Mesenchymal stem cell (in vitro differentiated cells and primary cell): ENCODE results near the gene ITLN1.

Source experiments
- DNase-seq: peaks from one replicate; pipeline ENCODE4 v3.0.0-alpha.2; 2013
- H2AFZ ChIP-seq: one replicate; pipeline ENCODE4 v1.6.1; 2013; ENCODE audit warnings: low read depth, mild to moderate bottlenecking, control low read depth, inconsistent platforms, low read length, moderate library complexity
- H2AK5ac ChIP-seq: 2 replicates; pipeline ENCODE4 v1.6.1; 2013; ENCODE audit warnings: low read length, moderate library complexity, mild to moderate bottlenecking, inconsistent platforms; ENCODE audit not compliant: severe bottlenecking
- H2BK120ac ChIP-seq: one replicate; pipeline ENCODE4 v1.6.1; 2013; ENCODE audit warnings: low read depth, mild to moderate bottlenecking, inconsistent platforms, low read length, moderate library complexity
- H2BK12ac ChIP-seq, 2 experiments: one replicate each; pipeline ENCODE4 v1.6.1; 2013; ENCODE audit warnings: inconsistent platforms in 2 of 2, low read length in 2 of 2, mild to moderate bottlenecking in 2 of 2, moderate library complexity in 2 of 2, control low read depth in 1 of 2
- H2BK15ac ChIP-seq: one replicate; pipeline ENCODE4 v1.6.1; 2013; ENCODE audit warnings: mild to moderate bottlenecking, low read depth, inconsistent platforms; ENCODE audit not compliant: poor library complexity, severe bottlenecking
- H2BK5ac ChIP-seq: 2 replicates; pipeline ENCODE4 v1.6.1; 2013; ENCODE audit warnings: low read depth, mild to moderate bottlenecking, low read length, control low read depth, inconsistent platforms; ENCODE audit not compliant: poor library complexity, severe bottlenecking
- H3K14ac ChIP-seq, 2 experiments: one replicate each; pipeline ENCODE4 v1.6.1; 2013; ENCODE audit warnings: inconsistent platforms in 2 of 2, low read length in 2 of 2, control low read depth in 1 of 2, mild to moderate bottlenecking in 1 of 2, moderate library complexity in 1 of 2
- H3K18ac ChIP-seq, 2 experiments: one replicate each; pipeline ENCODE4 v1.6.1; 2013; ENCODE audit warnings: inconsistent platforms in 2 of 2, low read length in 2 of 2, control low read depth in 1 of 2, low read depth in 1 of 2, mild to moderate bottlenecking in 1 of 2
- H3K23ac ChIP-seq, 2 experiments: one replicate each; pipeline ENCODE4 v1.6.1; 2013; ENCODE audit warnings: inconsistent platforms in 2 of 2, low read length in 2 of 2, mild to moderate bottlenecking in 2 of 2, moderate library complexity in 2 of 2, control low read depth in 1 of 2
- H3K27ac ChIP-seq: 2 replicates; pipeline ENCODE4 v1.5.1; 2013; ENCODE audit warnings: mild to moderate bottlenecking, moderate library complexity, low read length, control low read depth, inconsistent platforms; ENCODE audit not compliant: poor library complexity, severe bottlenecking
- H3K27me3 ChIP-seq, 2 experiments: 2 replicates each; pipeline versions ENCODE4 v1.6.1 to v1.7.0; 2013; ENCODE audit warnings: low read length in 2 of 2, mild to moderate bottlenecking in 2 of 2, moderate library complexity in 2 of 2, control low read depth in 1 of 2, inconsistent platforms in 1 of 2; ENCODE audit not compliant: control insufficient read depth in 1 of 2, insufficient read depth in 1 of 2
- H3K36me3 ChIP-seq, 2 experiments: 2 replicates each; pipeline versions ENCODE4 v1.6.1 to v1.7.0; 2013; ENCODE audit warnings: low read length in 2 of 2, control low read depth in 1 of 2, inconsistent platforms in 1 of 2, low read depth in 1 of 2, mild to moderate bottlenecking in 1 of 2; ENCODE audit not compliant: insufficient read depth in 2 of 2, control insufficient read depth in 1 of 2
- H3K4ac ChIP-seq, 2 experiments: one replicate each; pipeline ENCODE4 v1.6.1; 2013; ENCODE audit warnings: inconsistent platforms in 2 of 2, low read length in 2 of 2, mild to moderate bottlenecking in 2 of 2, moderate library complexity in 2 of 2, control low read depth in 1 of 2, low read depth in 1 of 2
- H3K4me1 ChIP-seq: 2 replicates; pipeline ENCODE4 v1.6.1; 2013; ENCODE audit warnings: low read depth, low read length, control low read depth; ENCODE audit not compliant: control insufficient read depth, insufficient read depth
- H3K4me2 ChIP-seq: 2 replicates; pipeline ENCODE4 v1.6.1; 2013; ENCODE audit warnings: low read length, mild to moderate bottlenecking, inconsistent platforms; ENCODE audit not compliant: poor library complexity, severe bottlenecking
- H3K4me3 ChIP-seq, 2 experiments: 2 replicates each; pipeline versions ENCODE4 v1.5.1 to v1.7.0; 2013; ENCODE audit warnings: low read length in 2 of 2, mild to moderate bottlenecking in 2 of 2, control low read depth in 1 of 2, low read depth in 1 of 2; ENCODE audit not compliant: insufficient read depth in 1 of 2
- H3K79me1 ChIP-seq: replicated peaks from 2 replicates; pipeline ENCODE4 v1.6.1; 2013; ENCODE audit warnings: mild to moderate bottlenecking, control low read depth, low read length, inconsistent platforms; ENCODE audit not compliant: poor library complexity, severe bottlenecking
- H3K9ac ChIP-seq: 2 replicates; pipeline ENCODE4 v1.7.0; 2013; ENCODE audit warnings: mild to moderate bottlenecking, low read length, moderate library complexity
- H3K9me3 ChIP-seq: 2 replicates; pipeline ENCODE4 v1.7.0; 2013; ENCODE audit warnings: mild to moderate bottlenecking, low read length; ENCODE audit not compliant: control insufficient read depth
- H4K8ac ChIP-seq: one replicate; pipeline ENCODE4 v1.6.1; 2013; ENCODE audit warnings: inconsistent platforms, mild to moderate bottlenecking, low read length, moderate library complexity
- H4K91ac ChIP-seq: one replicate; pipeline ENCODE4 v1.6.1; 2013; ENCODE audit warnings: mild to moderate bottlenecking, low read length, inconsistent platforms
- WGBS: methylation state at CpG from one replicate; pipeline ENCODE4 v1.1.7; 2013; ENCODE audit warnings: mixed read lengths; 5-methylcytosine and 5-hydroxymethylcytosine counted together

Gene ITLN1

DNA sequence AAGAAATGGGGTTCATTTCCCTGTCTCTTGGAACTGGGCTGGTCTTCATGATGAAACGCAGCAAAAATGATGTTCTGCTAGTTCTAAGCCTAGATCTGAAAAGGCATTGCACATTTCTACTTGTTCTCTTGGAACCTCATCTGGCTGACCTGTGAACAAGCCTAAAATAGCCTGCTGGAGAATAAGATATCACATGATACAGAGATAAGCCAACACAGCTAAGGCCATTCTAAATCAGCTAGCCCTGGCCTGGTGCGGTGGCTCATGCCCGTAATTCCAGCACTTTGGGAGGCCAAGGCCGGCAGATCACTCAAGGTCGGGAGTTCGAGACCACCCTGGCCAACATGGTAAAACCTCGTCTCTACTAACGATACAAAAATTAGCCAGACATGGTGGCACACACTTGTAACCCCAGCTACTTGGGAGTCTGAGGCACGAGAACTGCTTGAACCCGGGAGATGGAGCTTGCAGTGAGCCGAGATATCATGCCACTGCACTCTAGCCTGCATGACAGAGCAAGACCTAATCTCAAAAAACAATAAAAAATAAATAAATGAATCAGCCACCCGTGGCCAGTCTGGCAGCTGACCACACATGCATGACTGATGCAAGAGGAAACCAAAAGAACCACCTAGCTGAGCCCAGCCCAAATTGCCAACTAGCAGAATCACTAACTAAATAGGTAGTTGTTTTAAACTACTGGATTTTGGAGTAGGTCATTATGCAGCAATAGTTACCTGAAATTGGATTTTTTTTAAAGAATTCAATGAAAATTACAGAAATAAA, 40.3 kb downstream of the ITLN1 start:
- H3K23ac ChIP-seq = no peak overlapping the region
- no peaks in the 10 kb centered on the region for H3K9me3 ChIP-seq
- no peak overlapping the region for H2BK5ac ChIP-seq
- no peak overlapping the region for H3K9ac ChIP-seq
- H3K27me3 ChIP-seq = peaks cover 0 to 7% of the 10 kb centered on the region in 2 experiments
- H3K36me3 ChIP-seq = no peaks in the 10 kb centered on the region
- no peaks in the 10 kb centered on the region for H3K79me1 ChIP-seq
- H3K18ac ChIP-seq = no peak overlapping the region
- no peak overlapping the region for H2BK120ac ChIP-seq
- H2AFZ ChIP-seq = no peak overlapping the region
- WGBS = 84% methylated on average over 12 of the region's 12 CpGs
- no peak overlapping the region for H3K4ac ChIP-seq
- no peak overlapping the region for H2AK5ac ChIP-seq
- no peak overlapping the region for H3K4me3 ChIP-seq
- H2BK12ac ChIP-seq = no peak overlapping the region
- no peak overlapping the region for H3K4me2 ChIP-seq
- H3K14ac ChIP-seq = no peak overlapping the region
- no peak for DNase-seq
- H4K8ac ChIP-seq = no peak overlapping the region
- H2BK15ac ChIP-seq = no peak overlapping the region
- no peak overlapping the region for H3K27ac ChIP-seq
- no peak overlapping the region for H4K91ac ChIP-seq
- H3K4me1 ChIP-seq = no peaks in the 10 kb centered on the region

DNA sequence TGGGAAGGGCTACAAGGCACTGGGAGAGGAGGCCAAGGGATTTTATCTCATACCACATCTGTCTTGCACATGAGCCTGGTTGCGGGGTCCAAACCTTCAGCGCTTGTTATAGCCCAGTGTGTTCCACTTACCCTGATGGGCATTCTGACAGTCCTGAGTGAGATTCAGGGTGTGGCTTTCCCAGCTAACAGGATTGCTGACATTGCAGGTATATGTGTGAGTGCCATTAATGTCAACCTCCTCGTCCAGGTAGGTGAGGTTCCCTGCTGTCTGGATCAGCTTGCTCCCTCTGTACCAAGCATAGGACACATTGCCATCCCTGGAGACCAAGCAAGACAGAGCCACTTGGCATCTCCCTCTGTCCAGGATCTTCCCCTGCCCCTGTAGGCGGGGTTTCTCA, 43.9 kb downstream of the ITLN1 start:
- Histone ChIP-seq H2AK5ac (no peak overlapping the region), H2AFZ (no peak overlapping the region), H3K27ac (no peak overlapping the region), H2BK5ac (no peak overlapping the region), H3K4ac (no peak overlapping the region), H3K4me3 (no peak overlapping the region), H3K4me1 (no peaks in the 10 kb centered on the region), H3K9me3 (no peaks in the 10 kb centered on the region), H3K18ac (no peak overlapping the region), H4K91ac (no peak overlapping the region), H2BK12ac (no peak overlapping the region), H3K23ac (no peak overlapping the region), H2BK15ac (no peak overlapping the region), H3K79me1 (no peaks in the 10 kb centered on the region), H3K9ac (no peak overlapping the region), H3K4me2 (no peak overlapping the region), H4K8ac (no peak overlapping the region), H3K14ac (no peak overlapping the region), H3K36me3 (no peaks in the 10 kb centered on the region), H3K27me3 (peaks cover 8 to 24% of the 10 kb centered on the region in 2 experiments), H2BK120ac (no peak overlapping the region)
- 75% methylated on average over 4 of the region's 4 CpGs for WGBS
- no peak for DNase-seq

DNA sequence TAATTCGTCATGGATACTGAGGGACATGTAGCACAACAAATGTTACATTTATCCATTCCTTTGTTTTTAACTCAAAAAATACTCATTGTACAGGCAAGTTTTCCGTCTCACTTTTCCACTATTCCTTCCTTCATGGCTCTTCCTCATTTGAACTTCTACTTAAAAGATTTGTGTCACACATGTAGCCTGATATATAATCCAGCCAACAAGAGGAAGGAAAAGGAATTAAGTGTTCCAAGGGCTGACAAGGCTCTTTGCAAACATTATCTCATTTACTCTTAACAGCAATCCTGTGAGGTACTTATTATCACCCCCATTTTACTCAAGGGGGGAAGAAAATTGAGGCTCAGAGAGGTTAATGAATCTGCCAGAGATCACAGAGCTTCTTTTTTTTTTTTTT, 45.2 kb downstream of the ITLN1 start:
- H3K18ac ChIP-seq = no peak overlapping the region
- no peak overlapping the region for H3K14ac ChIP-seq
- no peak overlapping the region for H2BK5ac ChIP-seq
- DNase-seq = no peak
- H2BK12ac ChIP-seq = no peak overlapping the region
- H3K9ac ChIP-seq = no peak overlapping the region
- no peak overlapping the region for H2AFZ ChIP-seq
- H4K91ac ChIP-seq = no peak overlapping the region
- no peak overlapping the region for H3K23ac ChIP-seq
- no peaks in the 10 kb centered on the region for H3K79me1 ChIP-seq
- H3K4me3 ChIP-seq = no peak overlapping the region
- H2AK5ac ChIP-seq = no peak overlapping the region
- H4K8ac ChIP-seq = no peak overlapping the region
- no peaks in the 10 kb centered on the region for H3K36me3 ChIP-seq
- H3K27me3 ChIP-seq = peaks cover 11 to 26% of the 10 kb centered on the region in 2 experiments
- H3K27ac ChIP-seq = no peak overlapping the region
- H3K4me1 ChIP-seq = no peaks in the 10 kb centered on the region
- H3K4ac ChIP-seq = no peak overlapping the region
- no peak overlapping the region for H3K4me2 ChIP-seq
- no peak overlapping the region for H2BK120ac ChIP-seq
- H2BK15ac ChIP-seq = no peak overlapping the region
- 92% methylated on average over 1 of the region's 2 CpGs for WGBS
- no peaks in the 10 kb centered on the region for H3K9me3 ChIP-seq

GRCh38 chr1:160838888-160839287, 46.1 kb downstream of the ITLN1 start:
- no peak overlapping the region for H3K27ac ChIP-seq
- H3K9me3 ChIP-seq = no peaks in the 10 kb centered on the region
- no peak overlapping the region for H3K4ac ChIP-seq
- no peak overlapping the region for H2AFZ ChIP-seq
- no peak overlapping the region for H3K9ac ChIP-seq
- H3K4me3 ChIP-seq = no peak overlapping the region
- H2BK5ac ChIP-seq = no peak overlapping the region
- no peaks in the 10 kb centered on the region for H3K36me3 ChIP-seq
- no peaks in the 10 kb centered on the region for H3K79me1 ChIP-seq
- no peak overlapping the region for H2BK15ac ChIP-seq
- no peak overlapping the region for H4K8ac ChIP-seq
- H4K91ac ChIP-seq = no peak overlapping the region
- WGBS = 79% methylated on average over 7 of the region's 7 CpGs
- no peak overlapping the region for H2BK12ac ChIP-seq
- no peak overlapping the region for H3K4me2 ChIP-seq
- no peak for DNase-seq
- no peak overlapping the region for H3K18ac ChIP-seq
- no peak overlapping the region for H2BK120ac ChIP-seq
- H3K14ac ChIP-seq = no peak overlapping the region
- peaks cover 11 to 27% of the 10 kb centered on the region in 2 experiments for H3K27me3 ChIP-seq
- no peaks in the 10 kb centered on the region for H3K4me1 ChIP-seq
- no peak overlapping the region for H3K23ac ChIP-seq
- H2AK5ac ChIP-seq = no peak overlapping the region
